NCI-H2081 treated with DMSO at 0.1 percent for 48 hours (cell line): ENCODE results near the gene DIPK1C.

ENCODE experiments used
- DNase-seq: peaks from one replicate; lab custom pipeline; 2025; lab: John Stamatoyannopoulos, UW

The DIPK1C gene

GRCh38 chr18:74482697-74483096, 25.6 kb upstream of the DIPK1C start:
- DNase-seq: no peak

GRCh38 chr18:74480149-74480651, 23.1 kb upstream of the DIPK1C start:
- no peak for DNase-seq

- no peak for DNase-seq
These were observed 22.5 kb upstream of the DIPK1C start for GRCh38 chr18:74479486-74480148.

GRCh38 chr18:74478880-74479279, 21.8 kb upstream of the DIPK1C start:
- no peak for DNase-seq

- DNase-seq: no peak
These were observed 21.2 kb upstream of the DIPK1C start for GRCh38 chr18:74478316-74478715.

- no peak for DNase-seq
These were observed 20.7 kb upstream of the DIPK1C start for GRCh38 chr18:74477771-74478170.

GRCh38 chr18:74476140-74476539, 19.0 kb upstream of the DIPK1C start:
- DNase-seq: no peak

- DNase-seq: no peak
These were observed 17.0 kb upstream of the DIPK1C start for GRCh38 chr18:74473976-74474640.

- DNase-seq: no peak
These were observed 15.2 kb upstream of the DIPK1C start for GRCh38 chr18:74472312-74472711.

GRCh38 chr18:74468547-74469061, 11.5 kb upstream of the DIPK1C start:
- DNase-seq: no peak

- DNase-seq: no peak
These were observed 8.7 kb upstream of the DIPK1C start for GRCh38 chr18:74465775-74466174.

GRCh38 chr18:74463983-74464382, 6.9 kb upstream of the DIPK1C start:
- DNase-seq: no peak

- no peak for DNase-seq
These were observed 6.1 kb upstream of the DIPK1C start for GRCh38 chr18:74463254-74463653.

GRCh38 chr18:74460825-74461224, 3.7 kb upstream of the DIPK1C start:
- DNase-seq: no peak

GRCh38 chr18:74459889-74460288, 2.8 kb upstream of the DIPK1C start:
- DNase-seq: no peak

GRCh38 chr18:74457725-74458421, 765 bp upstream of the DIPK1C start:
- DNase-seq: no peak

- no peak for DNase-seq
These were observed 612 bp downstream of the DIPK1C start for GRCh38 chr18:74456349-74457042.

GRCh38 chr18:74456017-74456348, 1.1 kb downstream of the DIPK1C start:
- DNase-seq: no peak

- no peak for DNase-seq
These were observed 1.7 kb downstream of the DIPK1C start for GRCh38 chr18:74455386-74455785.

GRCh38 chr18:74454279-74454751, 2.8 kb downstream of the DIPK1C start:
- DNase-seq: no peak

GRCh38 chr18:74453642-74454198, 3.4 kb downstream of the DIPK1C start:
- no peak for DNase-seq

GRCh38 chr18:74453016-74453566, 4.0 kb downstream of the DIPK1C start:
- DNase-seq: no peak
